Measurements from ENCODE around the gene CLEC2L.

DNA sequence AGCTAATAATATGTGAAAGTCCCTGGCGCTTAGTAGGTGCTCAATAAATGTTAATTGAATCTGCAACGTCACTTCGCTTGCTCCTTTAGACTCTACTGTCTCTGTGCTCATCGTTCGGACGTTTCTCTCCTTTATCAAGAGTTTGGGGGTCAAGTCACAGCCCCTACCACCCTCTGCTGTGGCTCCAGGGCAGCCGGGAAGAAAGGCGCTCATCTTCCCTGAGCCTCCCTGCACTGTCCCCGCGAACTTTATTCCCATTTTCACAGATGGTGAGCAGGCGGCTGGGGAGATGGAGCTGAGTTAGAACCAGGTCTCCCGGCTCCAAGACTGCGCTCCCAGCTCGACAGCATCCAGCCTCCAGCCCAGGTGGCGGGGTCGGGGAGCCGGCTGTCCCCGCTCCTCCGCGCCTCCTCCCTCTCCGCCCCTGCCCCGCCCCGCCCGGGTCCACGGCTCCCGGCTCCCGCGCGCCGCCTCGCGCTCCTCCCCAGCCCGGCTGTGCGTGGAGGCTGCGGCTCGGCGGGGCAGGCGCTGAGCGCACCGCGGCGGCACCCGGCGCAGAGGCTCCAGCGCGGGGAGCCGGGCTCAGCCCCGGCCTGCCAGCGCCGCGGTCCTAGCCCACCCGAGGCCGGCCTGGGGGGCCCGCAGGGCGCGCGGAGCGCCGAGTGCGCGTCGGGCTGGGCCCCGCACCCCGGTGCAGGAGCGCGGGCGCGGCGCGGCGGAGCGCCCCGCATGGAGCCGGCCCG is at the start of gene CLEC2L:
- TF ChIP-seq POLR2A (IDR thresholded peaks at IDR 0.05) (no peak), POLR2AphosphoS5 (IDR thresholded peaks at IDR 0.05) (no peak)
- TF ChIP-seq, protein P1, sequence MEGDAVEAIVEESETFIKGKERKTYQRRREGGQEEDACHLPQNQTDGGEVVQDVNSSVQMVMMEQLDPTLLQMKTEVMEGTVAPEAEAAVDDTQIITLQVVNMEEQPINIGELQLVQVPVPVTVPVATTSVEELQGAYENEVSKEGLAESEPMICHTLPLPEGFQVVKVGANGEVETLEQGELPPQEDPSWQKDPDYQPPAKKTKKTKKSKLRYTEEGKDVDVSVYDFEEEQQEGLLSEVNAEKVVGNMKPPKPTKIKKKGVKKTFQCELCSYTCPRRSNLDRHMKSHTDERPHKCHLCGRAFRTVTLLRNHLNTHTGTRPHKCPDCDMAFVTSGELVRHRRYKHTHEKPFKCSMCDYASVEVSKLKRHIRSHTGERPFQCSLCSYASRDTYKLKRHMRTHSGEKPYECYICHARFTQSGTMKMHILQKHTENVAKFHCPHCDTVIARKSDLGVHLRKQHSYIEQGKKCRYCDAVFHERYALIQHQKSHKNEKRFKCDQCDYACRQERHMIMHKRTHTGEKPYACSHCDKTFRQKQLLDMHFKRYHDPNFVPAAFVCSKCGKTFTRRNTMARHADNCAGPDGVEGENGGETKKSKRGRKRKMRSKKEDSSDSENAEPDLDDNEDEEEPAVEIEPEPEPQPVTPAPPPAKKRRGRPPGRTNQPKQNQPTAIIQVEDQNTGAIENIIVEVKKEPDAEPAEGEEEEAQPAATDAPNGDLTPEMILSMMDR (IDR thresholded peaks at IDR 0.05), result no peak

All from prostate gland (tissue), 2 donors.